A673 (cell line): Measurements from ENCODE around the gene SCNM1. TPM values are rescaled to one million over a fixed set of nuclear protein-coding genes. Genes with fewer than 3 reads are reported as not detected.

Source experiments
- BruUV-seq: library from RNA; stranded (reverse); fragments of 400-500 nt; replicated peaks from 2 replicates; lab custom pipeline; 2021; lab: Mats Ljungman, UMichigan
- CTCF ChIA-PET: fragments of 300-600 bp; sonication (Branson Sonifier 250); formaldehyde crosslinking; loops from one replicate; lab custom pipeline; 2022; ENCODE audit warnings: antibody characterized with exemption; lab: Charles Lee
- POLR2A ChIA-PET: fragments of 300-600 bp; sonication (Branson Sonifier 250); formaldehyde crosslinking; loops from one replicate; lab custom pipeline; 2022; ENCODE audit warnings: antibody characterized with exemption; ENCODE audit not compliant: low non-redundant PET; lab: Charles Lee
- DNase-seq: peaks from one replicate; pipeline ENCODE4 v3.0.0-alpha.2; 2015; ENCODE audit warnings: low spot score
- H3K27ac ChIP-seq: fragments of 200-600 bp; sonication (generic); 2 replicates; pipeline ENCODE4 v1.5.1; 2016; ENCODE audit warnings: mixed run types, low read depth, mild to moderate bottlenecking, mixed read lengths, antibody characterized with exemption, low read length; ENCODE audit not compliant: poor library complexity, severe bottlenecking
- H3K27me3 ChIP-seq: fragments of 200-600 bp; sonication (generic); replicated peaks from 2 replicates; pipeline ENCODE4 v1.6.1; 2017; ENCODE audit warnings: mixed run types, low read depth, mild to moderate bottlenecking, mixed read lengths, antibody characterized with exemption, low read length; ENCODE audit not compliant: insufficient read depth, poor library complexity
- H3K36me3 ChIP-seq: fragments of 200-600 bp; sonication (generic); 2 replicates; pipeline ENCODE4 v1.6.1; 2016; ENCODE audit warnings: mixed run types, mild to moderate bottlenecking, mixed read lengths, antibody characterized with exemption, low read length; ENCODE audit not compliant: insufficient read depth, poor library complexity, severe bottlenecking
- H3K4me1 ChIP-seq: fragments of 200-600 bp; sonication (generic); 2 replicates; pipeline ENCODE4 v1.6.1; 2017; ENCODE audit warnings: mixed run types, mild to moderate bottlenecking, mixed read lengths, antibody characterized with exemption, low read length; ENCODE audit not compliant: insufficient read depth, poor library complexity, severe bottlenecking
- H3K4me3 ChIP-seq: fragments of 200-600 bp; sonication (generic); 2 replicates; pipeline ENCODE4 v1.5.1; 2016; ENCODE audit warnings: low read depth, mixed run types, mild to moderate bottlenecking, mixed read lengths, low read length; ENCODE audit not compliant: poor library complexity, severe bottlenecking
- H3K9me3 ChIP-seq: fragments of 200-600 bp; sonication (generic); 2 replicates; pipeline ENCODE4 v1.6.1; 2016; ENCODE audit warnings: mixed run types, low read depth, mild to moderate bottlenecking, mixed read lengths, antibody characterized with exemption, low read length; ENCODE audit not compliant: poor library complexity, severe bottlenecking
- EZH2 ChIP-seq: fragments of 200-600 bp; sonication (generic); IDR thresholded peaks from 2 replicates; pipeline ENCODE4 v1.6.1; 2017; ENCODE audit warnings: borderline replicate concordance, low read depth, mild to moderate bottlenecking, mixed read lengths, antibody characterized with exemption, low read length; ENCODE audit not compliant: poor library complexity, severe bottlenecking
- intact Hi-C: fragments of 100-400 bp; cut with micrococcal nuclease; formaldehyde crosslinking; loops from one replicate; pipeline ENCODE4 v1.10.0; 2022; ENCODE audit not compliant: unreplicated experiment
- total RNA-seq: library from RNA; stranded (reverse); gene quantifications from 2 replicates; pipeline ENCODE4 v1.2.3, GENCODE V29; 2021
- TF ChIP-seq, protein P1 (sequence below): fragments of 300-800, 200-600 bp; sonication (generic); conservative IDR thresholded peaks from 2 replicates; pipeline ENCODE4 v1.5.1; 2017; ENCODE audit warnings: low read depth, mild to moderate bottlenecking, antibody characterized with exemption, low read length, moderate library complexity, mixed read lengths

The SCNM1 gene
- total RNA-seq, 1 experiment from 2014 or later, result 59.6 TPM

DNA sequence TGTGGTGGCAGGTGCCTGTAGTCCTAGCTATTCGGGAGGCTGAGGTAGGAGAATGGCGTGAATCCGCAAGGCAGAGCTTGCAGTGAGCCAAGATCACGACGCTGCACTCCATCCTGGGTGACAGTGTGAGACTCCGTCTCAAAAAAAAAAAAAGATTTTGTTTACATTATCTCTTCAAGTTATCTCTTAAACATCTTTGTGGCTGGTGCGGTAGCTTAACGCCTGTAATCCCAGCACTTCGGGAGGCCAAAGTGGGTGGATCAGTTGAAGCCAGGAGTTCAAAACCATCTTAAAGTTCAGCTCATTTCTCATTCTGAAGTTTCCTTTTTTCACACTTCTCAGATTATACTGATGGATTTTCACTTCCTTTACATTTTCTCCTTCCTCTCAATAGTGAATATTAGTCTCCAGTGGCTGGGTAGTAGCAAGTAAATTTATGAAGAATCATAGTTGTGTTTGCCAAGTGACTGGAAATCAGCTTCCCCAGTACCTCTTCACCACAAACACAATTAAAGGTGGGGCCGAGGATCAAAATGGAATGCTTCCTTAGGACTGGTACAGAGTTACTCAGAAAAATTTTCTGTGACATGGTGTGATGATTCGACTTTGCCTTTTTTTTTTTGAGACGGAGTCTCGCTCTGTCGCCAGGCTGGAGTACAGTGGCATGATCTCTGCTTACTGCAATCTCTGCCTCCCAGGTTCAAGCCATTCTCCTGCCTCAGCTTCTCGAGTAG, 46.2 kb downstream of the SCNM1 start:
- no TSS peak for BruUV-seq
- no peak for DNase-seq
- ChIA-PET CTCF (interaction anchor here (0.6 kb wide), 1 partner anchor 205 kb away, joined by 4 read pairs; no protein-coding TSS in a partner anchor), POLR2A (interaction anchor here (0.6 kb wide), 1 partner anchor 111 kb away, joined by 3 read pairs; no protein-coding TSS in a partner anchor)
- TF ChIP-seq, protein P1, sequence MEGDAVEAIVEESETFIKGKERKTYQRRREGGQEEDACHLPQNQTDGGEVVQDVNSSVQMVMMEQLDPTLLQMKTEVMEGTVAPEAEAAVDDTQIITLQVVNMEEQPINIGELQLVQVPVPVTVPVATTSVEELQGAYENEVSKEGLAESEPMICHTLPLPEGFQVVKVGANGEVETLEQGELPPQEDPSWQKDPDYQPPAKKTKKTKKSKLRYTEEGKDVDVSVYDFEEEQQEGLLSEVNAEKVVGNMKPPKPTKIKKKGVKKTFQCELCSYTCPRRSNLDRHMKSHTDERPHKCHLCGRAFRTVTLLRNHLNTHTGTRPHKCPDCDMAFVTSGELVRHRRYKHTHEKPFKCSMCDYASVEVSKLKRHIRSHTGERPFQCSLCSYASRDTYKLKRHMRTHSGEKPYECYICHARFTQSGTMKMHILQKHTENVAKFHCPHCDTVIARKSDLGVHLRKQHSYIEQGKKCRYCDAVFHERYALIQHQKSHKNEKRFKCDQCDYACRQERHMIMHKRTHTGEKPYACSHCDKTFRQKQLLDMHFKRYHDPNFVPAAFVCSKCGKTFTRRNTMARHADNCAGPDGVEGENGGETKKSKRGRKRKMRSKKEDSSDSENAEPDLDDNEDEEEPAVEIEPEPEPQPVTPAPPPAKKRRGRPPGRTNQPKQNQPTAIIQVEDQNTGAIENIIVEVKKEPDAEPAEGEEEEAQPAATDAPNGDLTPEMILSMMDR, result no peak
- no peak for TF ChIP-seq EZH2
- peaks cover 19% of the 10 kb centered on the region for H3K36me3 ChIP-seq
- H3K27me3 ChIP-seq, result no peaks in the 10 kb centered on the region
- no peaks in the 10 kb centered on the region for H3K9me3 ChIP-seq
- no peak overlapping the region for H3K27ac ChIP-seq
- no peaks in the 10 kb centered on the region for H3K4me1 ChIP-seq
- intact Hi-C loops, result no loop called here
- H3K4me3 ChIP-seq, result no peak overlapping the region

DNA sequence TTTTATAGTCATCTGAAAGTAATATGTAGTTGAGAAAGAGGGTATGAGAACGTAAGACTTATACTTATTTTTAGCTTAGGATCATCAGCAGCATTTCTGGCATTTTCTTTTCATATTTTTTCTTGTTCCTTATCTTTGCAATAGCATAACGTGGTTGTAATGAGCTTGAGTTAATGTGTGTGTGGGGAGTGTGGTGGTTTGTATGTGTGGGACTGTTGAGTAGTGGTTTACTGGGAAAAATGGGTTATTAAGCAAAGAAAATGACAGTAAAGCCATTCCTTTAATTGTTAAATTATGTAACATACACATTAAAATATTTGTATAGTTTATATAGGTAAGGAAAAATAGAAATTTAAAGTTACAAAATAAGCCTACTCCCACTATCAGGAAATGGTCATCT, 47.6 kb downstream of the SCNM1 start:
- intact Hi-C loops, result no loop called here
- POLR2A ChIA-PET, result no interaction called here
- CTCF ChIA-PET, result no interaction called here
- no peak for DNase-seq
- H3K9me3 ChIP-seq, result no peaks in the 10 kb centered on the region
- no peaks in the 10 kb centered on the region for H3K4me1 ChIP-seq
- no peak for TF ChIP-seq EZH2
- TF ChIP-seq, protein P1, result no peak
- no peak overlapping the region for H3K27ac ChIP-seq
- H3K36me3 ChIP-seq, result peaks cover 9% of the 10 kb centered on the region
- BruUV-seq, result no TSS peak
- H3K4me3 ChIP-seq, result no peak overlapping the region
- H3K27me3 ChIP-seq, result no peaks in the 10 kb centered on the region

Other genes starting within 250 kb of the SCNM1 start
- 66.5 and 71.0 TPM in 2 replicates for gene SETDB1, start 239.8 kb upstream of the SCNM1 start, total RNA-seq
- 222 and 239 TPM in 2 replicates for gene CERS2, start 191.3 kb upstream of the SCNM1 start, total RNA-seq
- gene ANXA9, start 183.9 kb upstream of the SCNM1 start, total RNA-seq, result not detected in 2 replicates
- 11.6 and 16.9 TPM in 2 replicates for gene MINDY1, start 159.2 kb upstream of the SCNM1 start, total RNA-seq
- gene PRUNE1, start 157.7 kb upstream of the SCNM1 start, total RNA-seq, result 19.3 and 21.4 TPM in 2 replicates
- 1.5 and 3.5 TPM in 2 replicates for gene BNIPL, start 129.6 kb upstream of the SCNM1 start, total RNA-seq
- 2.9 and 3.9 TPM in 2 replicates for gene C1orf56, start 118.4 kb upstream of the SCNM1 start, total RNA-seq
- 57.5 and 63.8 TPM in 2 replicates for gene CDC42SE1, start 106.5 kb upstream of the SCNM1 start, total RNA-seq
- 91.9 and 108 TPM in 2 replicates for gene MLLT11, start 105.7 kb upstream of the SCNM1 start, total RNA-seq
- 11.1 and 12.5 TPM in 2 replicates for gene GABPB2, start 95.4 kb upstream of the SCNM1 start, total RNA-seq
- gene SEMA6C, start 19.5 kb upstream of the SCNM1 start, total RNA-seq, result 4.7 and 8.9 TPM in 2 replicates
- not detected in 2 replicates for gene TNFAIP8L2, start 9.5 kb upstream of the SCNM1 start, total RNA-seq
- 7.7 and 8.1 TPM in 2 replicates for gene LYSMD1, start 242 bp upstream of the SCNM1 start, total RNA-seq
- gene TMOD4, start 9.8 kb downstream of the SCNM1 start, total RNA-seq, result 1.4 and 2.8 TPM in 2 replicates
- 113 and 114 TPM in 2 replicates for gene VPS72, start 24.1 kb downstream of the SCNM1 start, total RNA-seq
- 109 and 115 TPM in 2 replicates for gene PIP5K1A, start 32.4 kb downstream of the SCNM1 start, total RNA-seq
- gene PSMD4, start 88.6 kb downstream of the SCNM1 start, total RNA-seq, result 312 and 339 TPM in 2 replicates
- gene ZNF687, start 116.2 kb downstream of the SCNM1 start, total RNA-seq, result 26.4 and 30.2 TPM in 2 replicates
- gene PI4KB, start 161.3 kb downstream of the SCNM1 start, total RNA-seq, result 62.1 and 62.8 TPM in 2 replicates
- 49.0 and 51.8 TPM in 2 replicates for gene RFX5, start 181.1 kb downstream of the SCNM1 start, total RNA-seq
- 0.50 TPM in 1 of 2 replicates, not detected in the other for gene SELENBP1, start 206.6 kb downstream of the SCNM1 start, total RNA-seq
- gene PSMB4, start 233.4 kb downstream of the SCNM1 start, total RNA-seq, result 553 and 565 TPM in 2 replicates